ENCODE data around the gene CCKAR.
A peak's percentile ranks its signal among the peaks of the same experiment; 100 is the strongest.

The CCKAR gene

GRCh38 chr4:26457412-26457811 lies 32.9 kb downstream of the CCKAR start:
- DNase-seq = no peak

- no peak for DNase-seq
These were observed 34.7 kb downstream of the CCKAR start for GRCh38 chr4:26455571-26455970.

GRCh38 chr4:26454961-26455360 lies 35.3 kb downstream of the CCKAR start:
- no peak for DNase-seq

- DNase-seq = peak; percentile 89
These were observed 37.4 kb downstream of the CCKAR start for GRCh38 chr4:26452565-26453531.

GRCh38 chr4:26451597-26451996 lies 38.7 kb downstream of the CCKAR start:
- DNase-seq = no peak

GRCh38 chr4:26450418-26450817 lies 39.9 kb downstream of the CCKAR start:
- DNase-seq = no peak

GRCh38 chr4:26447378-26447777 lies 42.9 kb downstream of the CCKAR start:
- DNase-seq = no peak

GRCh38 chr4:26441771-26442170 lies 48.5 kb downstream of the CCKAR start:
- no peak for DNase-seq

- peak; percentile 12 for DNase-seq
These were observed 49.2 kb downstream of the CCKAR start for GRCh38 chr4:26441102-26441501.

GRCh38 chr4:26434030-26434639 lies 56.1 kb downstream of the CCKAR start:
- DNase-seq = no peak

- no peak for DNase-seq
These were observed 56.7 kb downstream of the CCKAR start for GRCh38 chr4:26433556-26433955.

GRCh38 chr4:26432419-26432818 lies 57.9 kb downstream of the CCKAR start:
- DNase-seq = no peak

- DNase-seq = no peak
These were observed 58.7 kb downstream of the CCKAR start for GRCh38 chr4:26431461-26432180.

All from NCI-H2029 (cell line).